ENCODE data around the gene HTR4. TPM values are rescaled to one million over a fixed set of nuclear protein-coding genes. Genes with fewer than 3 reads are reported as not detected.

The HTR4 gene
- polyA plus RNA-seq, 1 donor (not counting 4 experiments of a cell fraction or from before 2014, with no cell fraction given) = not detected

GRCh38 chr5:148574167-148574566 lies 80.2 kb downstream of the HTR4 start:
- FAIRE-seq = no peak
- Histone ChIP-seq H4K20me1 (ENCODE audit: control insufficient read depth, extremely low read depth, insufficient read depth, low read length) (no peaks in the 10 kb centered on the region), H2AFZ (ENCODE audit: control insufficient read depth, low read length) (no peak overlapping the region), H3K27ac (ENCODE audit: control insufficient read depth, insufficient read depth, low read length) (no peak overlapping the region), H3K9ac (ENCODE audit: control insufficient read depth, extremely low read depth, insufficient read depth, low read length) (no peak overlapping the region), H3K79me2 (ENCODE audit: control insufficient read depth, insufficient read depth, low read length) (no peaks in the 10 kb centered on the region), H3K9me1 (ENCODE audit: control insufficient read depth, extremely low read depth, insufficient read depth, low read length) (no peaks in the 10 kb centered on the region), H3K27me3 (ENCODE audit: control insufficient read depth, extremely low read depth, insufficient read depth, low read length) (peaks cover 4% of the 10 kb centered on the region), H3K4me2 (ENCODE audit: control insufficient read depth, extremely low read depth, insufficient read depth, low read depth, low read length) (no peak overlapping the region), H3K9me3 (ENCODE audit: control insufficient read depth, low read depth, low read length) (no peaks in the 10 kb centered on the region), H3K36me3 (ENCODE audit: control insufficient read depth in 2 of 2, extremely low read depth in 1 of 2, insufficient read depth in 2 of 2, low read length in 2 of 2) (no peaks in the 10 kb centered on the region), H3K4me1 (ENCODE audit: control insufficient read depth, extremely low read depth, insufficient read depth, low read length) (no peaks in the 10 kb centered on the region), H3K4me3 (ENCODE audit: control insufficient read depth in 2 of 3, extremely low read depth in 1 of 3, insufficient read depth in 2 of 3, low read depth in 1 of 3, low read length in 3 of 3) (no peak overlapping the region)
- no peak for DNase-seq (ENCODE audit: low read depth, low spot score)
- dilution Hi-C loops (cut with MboI; ENCODE audit: extremely low pct_ligation_motif_present, low sequenced_read_pairs) = no loop called here
- TF ChIP-seq CTCF (optimal IDR thresholded peaks at IDR 0.05 in 1 of 3, IDR thresholded peaks at IDR 0.05 in 1 of 3, conservative IDR thresholded peaks at IDR 0.05 in 1 of 3; ENCODE audit: extremely low read depth in 1 of 3, insufficient read depth in 2 of 3, low read length in 3 of 3) (no peak), EZH2 (IDR thresholded peaks at IDR 0.05; ENCODE audit: low read length) (no peak)

GRCh38 chr5:148573374-148573773 lies 81.0 kb downstream of the HTR4 start:
- H3K27me3 ChIP-seq (ENCODE audit: control insufficient read depth, extremely low read depth, insufficient read depth, low read length) = peaks cover 4% of the 10 kb centered on the region
- no peak overlapping the region for H2AFZ ChIP-seq (ENCODE audit: control insufficient read depth, low read length)
- H3K9me1 ChIP-seq (ENCODE audit: control insufficient read depth, extremely low read depth, insufficient read depth, low read length) = no peaks in the 10 kb centered on the region
- TF ChIP-seq EZH2 (IDR thresholded peaks at IDR 0.05; ENCODE audit: low read length) (no peak), CTCF (optimal IDR thresholded peaks at IDR 0.05 in 1 of 3, IDR thresholded peaks at IDR 0.05 in 1 of 3, conservative IDR thresholded peaks at IDR 0.05 in 1 of 3; ENCODE audit: extremely low read depth in 1 of 3, insufficient read depth in 2 of 3, low read length in 3 of 3) (no peak)
- no peaks in the 10 kb centered on the region for H4K20me1 ChIP-seq (ENCODE audit: control insufficient read depth, extremely low read depth, insufficient read depth, low read length)
- no peaks in the 10 kb centered on the region for H3K79me2 ChIP-seq (ENCODE audit: control insufficient read depth, insufficient read depth, low read length)
- H3K36me3 ChIP-seq (ENCODE audit: control insufficient read depth in 2 of 2, extremely low read depth in 1 of 2, insufficient read depth in 2 of 2, low read length in 2 of 2) = no peaks in the 10 kb centered on the region
- DNase-seq (ENCODE audit: low read depth, low spot score) (no peak), FAIRE-seq (no peak)
- no peak overlapping the region for H3K27ac ChIP-seq (ENCODE audit: control insufficient read depth, insufficient read depth, low read length)
- no peaks in the 10 kb centered on the region for H3K4me1 ChIP-seq (ENCODE audit: control insufficient read depth, extremely low read depth, insufficient read depth, low read length)
- no peak overlapping the region for H3K4me3 ChIP-seq (ENCODE audit: control insufficient read depth in 2 of 3, extremely low read depth in 1 of 3, insufficient read depth in 2 of 3, low read depth in 1 of 3, low read length in 3 of 3)
- dilution Hi-C loops (cut with MboI; ENCODE audit: extremely low pct_ligation_motif_present, low sequenced_read_pairs) = no loop called here
- H3K4me2 ChIP-seq (ENCODE audit: control insufficient read depth, extremely low read depth, insufficient read depth, low read depth, low read length) = no peak overlapping the region
- no peaks in the 10 kb centered on the region for H3K9me3 ChIP-seq (ENCODE audit: control insufficient read depth, low read depth, low read length)
- no peak overlapping the region for H3K9ac ChIP-seq (ENCODE audit: control insufficient read depth, extremely low read depth, insufficient read depth, low read length)

Measured in keratinocyte (primary cell).